HFF-Myc (cell line): ENCODE data around the gene SRRM5.

ENCODE experiments used
- DNase-seq: peaks from one replicate; pipeline ENCODE4 v3.0.0-alpha.2; 2011; ENCODE audit warnings: low read depth; ENCODE audit errors: extremely low read depth
- H3K4me3 ChIP-seq: replicated peaks from 2 replicates; pipeline ENCODE4 v1.5.1; 2011; ENCODE audit warnings: low read depth, mild to moderate bottlenecking, control low read depth, low read length
- CTCF ChIP-seq: IDR thresholded peaks from 2 replicates; pipeline ENCODE4 v1.5.1; 2012; ENCODE audit warnings: mild to moderate bottlenecking, low read depth, low read length, control low read depth; ENCODE audit errors: missing control alignments

SRRM5 gene

GRCh38 chr19:43611788-43612187, at the start of gene SRRM5:
TSS of gene SRRM5 (plus strand) at chr19:43612088. CDS start at chr19:43612122, 34 bp downstream.
- TF ChIP-seq CTCF: no peak
- no peak within 1 kb of the TSS for H3K4me3 ChIP-seq
- DNase-seq: no peak

GRCh38 chr19:43562226-43562697, 49.6 kb upstream of the SRRM5 start:
- DNase-seq: no peak
- no peak for TF ChIP-seq CTCF
- H3K4me3 ChIP-seq: no peak overlapping the region

GRCh38 chr19:43562698-43563241, 49.1 kb upstream of the SRRM5 start:
- DNase-seq: no peak
- TF ChIP-seq CTCF: no peak
- no peak overlapping the region for H3K4me3 ChIP-seq

GRCh38 chr19:43563816-43564457, 48.0 kb upstream of the SRRM5 start:
- no peak for DNase-seq
- H3K4me3 ChIP-seq: no peak overlapping the region
- TF ChIP-seq CTCF: no peak

GRCh38 chr19:43564800-43565199, 47.1 kb upstream of the SRRM5 start:
- no peak for DNase-seq
- no peak for TF ChIP-seq CTCF
- H3K4me3 ChIP-seq: no peak overlapping the region

- DNase-seq: no peak
- no peak overlapping the region for H3K4me3 ChIP-seq
- no peak for TF ChIP-seq CTCF
Observed at GRCh38 chr19:43569657-43570056, 42.2 kb upstream of the SRRM5 start.
